HepG2 (cell line): ENCODE data around the gene SMARCC1. TPM values are rescaled to one million over a fixed set of nuclear protein-coding genes. Genes with fewer than 3 reads are reported as not detected.

Experiments
- ATM ChIP-seq: fragments of 450-650 bp; IDR thresholded peaks from 2 replicates; pipeline ENCODE4 v1.7.1; 2017; ENCODE audit warnings: mild to moderate bottlenecking, borderline replicate concordance
- FOXO1 ChIP-seq: sonication (generic); formaldehyde crosslinking; IDR thresholded peaks from 2 replicates; pipeline ENCODE4 v1.4.0; 2020; ENCODE audit warnings: missing genetic modification reagents
- GABPB1 ChIP-seq: IDR thresholded peaks from 2 replicates; pipeline ENCODE4 v1.6.1; 2016; ENCODE audit warnings: mild to moderate bottlenecking, missing genetic modification reagents, moderate library complexity, missing compliant biosample characterization
- HOXA5 ChIP-seq: sonication (generic); formaldehyde crosslinking; IDR thresholded peaks from 2 replicates; pipeline ENCODE4 v1.4.0; 2020; ENCODE audit warnings: missing genetic modification reagents
- LCORL ChIP-seq, 2 experiments: fragments of 450-650 bp in 1 of 2; sonication (generic) in 1 of 2; formaldehyde crosslinking in 1 of 2; IDR thresholded peaks; 2 replicates each; pipeline versions ENCODE4 v1.5.0 to v1.6.1; 2017 to 2020; ENCODE audit warnings: antibody characterized with exemption in 1 of 2, missing genetic modification reagents in 1 of 2
- MAZ ChIP-seq, 2 experiments: sonication (generic) in 1 of 2; formaldehyde crosslinking in 1 of 2; IDR thresholded peaks; 2 replicates each; pipeline versions ENCODE4 v1.5.0 to v1.6.1; 2012 to 2020; ENCODE audit warnings: low read depth in 2 of 2, mild to moderate bottlenecking in 2 of 2, borderline replicate concordance in 1 of 2, improper control_type of control experiment in 1 of 2, low read length in 1 of 2, missing genetic modification reagents in 1 of 2, moderate library complexity in 1 of 2
- PITX1 ChIP-seq: sonication (generic); formaldehyde crosslinking; IDR thresholded peaks from 2 replicates; pipeline ENCODE4 v1.5.1; 2020; ENCODE audit warnings: mild to moderate bottlenecking, missing genetic modification reagents
- SCMH1 ChIP-seq: sonication (generic); formaldehyde crosslinking; IDR thresholded peaks from 2 replicates; pipeline ENCODE4 v1.9.0; 2021; ENCODE audit warnings: missing genetic modification reagents, mild to moderate bottlenecking, borderline replicate concordance
- SMARCE1 ChIP-seq: fragments of 450-650 bp; IDR thresholded peaks from 2 replicates; pipeline ENCODE4 v1.6.1; 2017; ENCODE audit warnings: borderline replicate concordance
- TCF7 ChIP-seq: sonication (generic); IDR thresholded peaks from 2 replicates; pipeline ENCODE4 v1.6.1; 2016; ENCODE audit warnings: antibody characterized with exemption, low read depth
- THAP11 ChIP-seq: IDR thresholded peaks from 2 replicates; pipeline ENCODE4 v1.6.1; 2016; ENCODE audit warnings: missing biosample characterization, missing genetic modification reagents
- TRIM22 ChIP-seq: fragments of 450-650 bp; IDR thresholded peaks from 2 replicates; pipeline ENCODE4 v1.6.1; 2017
- U2AF1 ChIP-seq: fragments of 200-400 bp; formaldehyde crosslinking; optimal IDR thresholded peaks from 2 replicates; pipeline ENCODE3; 2017; ENCODE audit warnings: mild to moderate bottlenecking, low read depth, low read length
- ZFP36L2 ChIP-seq: sonication (generic); formaldehyde crosslinking; IDR thresholded peaks from 2 replicates; pipeline ENCODE4 v1.4.0; 2020; ENCODE audit warnings: missing genetic modification reagents
- ZNF451 ChIP-seq: sonication (generic); formaldehyde crosslinking; IDR thresholded peaks from 2 replicates; pipeline ENCODE4 v1.5.0; 2020; ENCODE audit warnings: mild to moderate bottlenecking, missing genetic modification reagents
- ZNF558 ChIP-seq: sonication (generic); formaldehyde crosslinking; IDR thresholded peaks from 2 replicates; pipeline ENCODE4 v1.9.0; 2022; ENCODE audit warnings: mild to moderate bottlenecking, missing genetic modification reagents, borderline replicate concordance
- ZNF792 ChIP-seq: IDR thresholded peaks from 2 replicates; pipeline ENCODE4 v1.6.1; 2016
- polyA plus RNA-seq, 8 experiments: library from polyadenylated mRNA; depleted of rRNA in 3 of 8; stranded (reverse) in 7 of 8; unstranded in 1 of 8; fragments of >200 nt; fragmentation: Illumina TruSeq in 4 of 8; extraction: Trizol in 4 of 8; gene quantifications; 2 replicates each; pipeline versions ENCODE4 v1.2.1 to v1.2.3, GENCODE V29; 2011 to 2016; ENCODE audit warnings: low read depth in 4 of 8, missing spikeins in 1 of 8, mixed read lengths in 1 of 8; ENCODE audit not compliant: insufficient read depth in 1 of 8
- total RNA-seq, 5 experiments: library from RNA; depleted of rRNA; stranded (reverse); fragments of >200 nt; fragmentation: Illumina TruSeq; extraction: Trizol; gene quantifications; 2 replicates each; pipeline ENCODE4 v1.2.3, GENCODE V29; 2016; ENCODE audit warnings: low read depth in 1 of 5
- TF ChIP-seq, protein P1 (sequence below): sonication (generic); formaldehyde crosslinking; conservative IDR thresholded peaks from 2 replicates; pipeline ENCODE4 v1.8.0; 2022; ENCODE audit warnings: low read depth, missing genetic modification reagents
- TF ChIP-seq, protein P2 (sequence below): sonication (generic); formaldehyde crosslinking; IDR thresholded peaks from 2 replicates; pipeline ENCODE4 v1.4.0; 2020; ENCODE audit warnings: mild to moderate bottlenecking, missing genetic modification reagents
- TF ChIP-seq, protein P3 (sequence below): sonication (generic); formaldehyde crosslinking; IDR thresholded peaks from 2 replicates; pipeline ENCODE4 v1.5.0; 2020; ENCODE audit warnings: missing genetic modification reagents, mild to moderate bottlenecking, borderline replicate concordance

Gene SMARCC1
- total and polyA plus RNA-seq, 2 of the 13 experiments (the other 11 are each of a cell fraction or from before 2014, with no cell fraction given), result 47.9 to 58.4 TPM

DNA sequence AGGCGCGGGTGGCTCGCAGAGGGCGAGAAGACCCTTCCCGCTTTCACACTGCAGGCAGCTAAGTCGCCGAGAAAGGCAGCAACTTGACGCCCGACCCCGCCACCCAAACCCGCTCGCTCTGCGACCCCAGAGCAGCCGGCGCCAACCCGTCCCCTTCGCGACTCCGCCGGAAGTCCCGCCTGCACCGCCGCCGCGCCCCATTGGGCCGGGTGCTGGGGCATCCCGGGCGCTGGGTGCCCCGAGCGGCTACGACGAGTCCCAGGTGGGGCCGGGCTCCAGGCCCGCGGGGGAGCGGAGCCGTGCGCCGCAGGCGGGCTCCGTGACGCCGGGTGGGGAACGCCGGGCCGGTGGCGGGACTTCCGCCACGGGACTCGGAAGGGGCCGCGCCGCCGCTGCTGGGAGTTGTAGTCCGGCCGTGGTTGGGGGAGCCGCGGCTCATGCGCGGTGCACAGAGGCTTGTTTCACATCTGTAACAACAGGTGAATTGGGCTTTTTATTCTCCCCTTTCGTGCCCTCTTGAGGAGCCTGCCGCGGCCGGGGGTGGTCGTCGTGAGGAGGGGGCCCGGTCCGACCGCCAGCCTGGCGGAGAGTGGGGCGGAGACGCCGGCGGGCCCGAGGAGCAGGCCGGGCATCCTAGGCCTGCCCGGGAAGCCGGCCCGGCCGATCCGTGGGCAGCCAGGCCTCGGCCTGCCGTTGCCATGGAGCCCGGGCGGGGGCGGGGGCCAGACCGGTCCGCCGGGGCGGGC lies 21.2 kb upstream of the SMARCC1 start, which contains the start of gene DHX30 (continued):
- TF ChIP-seq, protein P1, sequence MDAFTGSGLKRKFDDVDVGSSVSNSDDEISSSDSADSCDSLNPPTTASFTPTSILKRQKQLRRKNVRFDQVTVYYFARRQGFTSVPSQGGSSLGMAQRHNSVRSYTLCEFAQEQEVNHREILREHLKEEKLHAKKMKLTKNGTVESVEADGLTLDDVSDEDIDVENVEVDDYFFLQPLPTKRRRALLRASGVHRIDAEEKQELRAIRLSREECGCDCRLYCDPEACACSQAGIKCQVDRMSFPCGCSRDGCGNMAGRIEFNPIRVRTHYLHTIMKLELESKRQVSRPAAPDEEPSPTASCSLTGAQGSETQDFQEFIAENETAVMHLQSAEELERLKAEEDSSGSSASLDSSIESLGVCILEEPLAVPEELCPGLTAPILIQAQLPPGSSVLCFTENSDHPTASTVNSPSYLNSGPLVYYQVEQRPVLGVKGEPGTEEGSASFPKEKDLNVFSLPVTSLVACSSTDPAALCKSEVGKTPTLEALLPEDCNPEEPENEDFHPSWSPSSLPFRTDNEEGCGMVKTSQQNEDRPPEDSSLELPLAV (CRISPR knock-in tag), result no peak
- TF ChIP-seq TRIM22 (no peak), GABPB1 (CRISPR knock-in tag) (peak; percentile 96), THAP11 (CRISPR knock-in tag) (peak; percentile 98), ZNF792 (CRISPR knock-in tag) (no peak), MAZ (IDR thresholded peaks at IDR 0.05; ENCODE audit: borderline replicate concordance, low read depth, low read length) (peak; percentile 18; the same call in 1 of the 2 replicates), MAZ (CRISPR knock-in tag; IDR thresholded peaks at IDR 0.05; ENCODE audit: low read depth) (no peak; the same call in 1 of the 2 replicates), ATM (no peak), ZFP36L2 (CRISPR knock-in tag) (peak; percentile 35; the same call in 1 of the 2 replicates), TCF7 (no peak), U2AF1 (no peak), FOXO1 (CRISPR knock-in tag) (peak; percentile 41), ZNF558 (CRISPR knock-in tag) (peak; percentile 54; the same call in 1 of the 2 replicates), LCORL (IDR thresholded peaks at IDR 0.05) (0 out of 2 replicates have a peak, but pooled peaks have one; percentile 35), LCORL (CRISPR knock-in tag; IDR thresholded peaks at IDR 0.05) (no peak), SMARCE1 (no peak), SCMH1 (CRISPR knock-in tag) (no peak), ZNF451 (CRISPR knock-in tag) (peak; percentile 57; the same call in 1 of the 2 replicates), HOXA5 (CRISPR knock-in tag) (peak; percentile 69; the same call in 1 of the 2 replicates), PITX1 (CRISPR knock-in tag) (0 out of 2 replicates have a peak, but pooled peaks have one; percentile 16)
- TF ChIP-seq, protein P2, sequence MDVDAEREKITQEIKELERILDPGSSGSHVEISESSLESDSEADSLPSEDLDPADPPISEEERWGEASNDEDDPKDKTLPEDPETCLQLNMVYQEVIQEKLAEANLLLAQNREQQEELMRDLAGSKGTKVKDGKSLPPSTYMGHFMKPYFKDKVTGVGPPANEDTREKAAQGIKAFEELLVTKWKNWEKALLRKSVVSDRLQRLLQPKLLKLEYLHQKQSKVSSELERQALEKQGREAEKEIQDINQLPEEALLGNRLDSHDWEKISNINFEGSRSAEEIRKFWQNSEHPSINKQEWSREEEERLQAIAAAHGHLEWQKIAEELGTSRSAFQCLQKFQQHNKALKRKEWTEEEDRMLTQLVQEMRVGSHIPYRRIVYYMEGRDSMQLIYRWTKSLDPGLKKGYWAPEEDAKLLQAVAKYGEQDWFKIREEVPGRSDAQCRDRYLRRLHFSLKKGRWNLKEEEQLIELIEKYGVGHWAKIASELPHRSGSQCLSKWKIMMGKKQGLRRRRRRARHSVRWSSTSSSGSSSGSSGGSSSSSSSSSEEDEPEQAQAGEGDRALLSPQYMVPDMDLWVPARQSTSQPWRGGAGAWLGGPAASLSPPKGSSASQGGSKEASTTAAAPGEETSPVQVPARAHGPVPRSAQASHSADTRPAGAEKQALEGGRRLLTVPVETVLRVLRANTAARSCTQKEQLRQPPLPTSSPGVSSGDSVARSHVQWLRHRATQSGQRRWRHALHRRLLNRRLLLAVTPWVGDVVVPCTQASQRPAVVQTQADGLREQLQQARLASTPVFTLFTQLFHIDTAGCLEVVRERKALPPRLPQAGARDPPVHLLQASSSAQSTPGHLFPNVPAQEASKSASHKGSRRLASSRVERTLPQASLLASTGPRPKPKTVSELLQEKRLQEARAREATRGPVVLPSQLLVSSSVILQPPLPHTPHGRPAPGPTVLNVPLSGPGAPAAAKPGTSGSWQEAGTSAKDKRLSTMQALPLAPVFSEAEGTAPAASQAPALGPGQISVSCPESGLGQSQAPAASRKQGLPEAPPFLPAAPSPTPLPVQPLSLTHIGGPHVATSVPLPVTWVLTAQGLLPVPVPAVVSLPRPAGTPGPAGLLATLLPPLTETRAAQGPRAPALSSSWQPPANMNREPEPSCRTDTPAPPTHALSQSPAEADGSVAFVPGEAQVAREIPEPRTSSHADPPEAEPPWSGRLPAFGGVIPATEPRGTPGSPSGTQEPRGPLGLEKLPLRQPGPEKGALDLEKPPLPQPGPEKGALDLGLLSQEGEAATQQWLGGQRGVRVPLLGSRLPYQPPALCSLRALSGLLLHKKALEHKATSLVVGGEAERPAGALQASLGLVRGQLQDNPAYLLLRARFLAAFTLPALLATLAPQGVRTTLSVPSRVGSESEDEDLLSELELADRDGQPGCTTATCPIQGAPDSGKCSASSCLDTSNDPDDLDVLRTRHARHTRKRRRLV, result no peak
- TF ChIP-seq, protein P3, sequence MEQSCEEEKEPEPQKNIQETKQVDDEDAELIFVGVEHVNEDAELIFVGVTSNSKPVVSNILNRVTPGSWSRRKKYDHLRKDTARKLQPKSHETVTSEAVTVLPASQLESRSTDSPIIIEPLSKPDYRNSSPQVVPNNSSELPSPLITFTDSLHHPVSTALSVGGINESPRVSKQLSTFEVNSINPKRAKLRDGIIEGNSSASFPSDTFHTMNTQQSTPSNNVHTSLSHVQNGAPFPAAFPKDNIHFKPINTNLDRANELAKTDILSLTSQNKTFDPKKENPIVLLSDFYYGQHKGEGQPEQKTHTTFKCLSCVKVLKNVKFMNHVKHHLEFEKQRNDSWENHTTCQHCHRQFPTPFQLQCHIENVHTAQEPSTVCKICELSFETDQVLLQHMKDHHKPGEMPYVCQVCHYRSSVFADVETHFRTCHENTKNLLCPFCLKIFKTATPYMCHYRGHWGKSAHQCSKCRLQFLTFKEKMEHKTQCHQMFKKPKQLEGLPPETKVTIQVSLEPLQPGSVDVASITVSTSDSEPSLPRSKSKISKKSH (CRISPR knock-in tag), result no peak; the same call in 1 of the 2 replicates
